ENCODE results near the gene NR4A3.
"Not testable (repeated sequence)": the region's sequence is repeated elsewhere in the genome, so short reads cannot be mapped to it uniquely, and the experiment has no call there.

The NR4A3 gene

GRCh38 chr9:99821396-99822108, at the start of gene NR4A3:
Gene NR4A3 (plus strand): TSS chr9:99821885. CDS start chr9:99828043, 6,158 bp downstream.
- peak; percentile 72 to 78 for DNase-seq (ENCODE audit: low read depth in 2 of 2)

- DNase-seq (ENCODE audit: low read depth in 2 of 2): no peak
These were observed 48.1 kb upstream of the NR4A3 start for GRCh38 chr9:99773468-99774138.

GRCh38 chr9:99778308-99778707, 43.4 kb upstream of the NR4A3 start:
- DNase-seq (ENCODE audit: low read depth in 2 of 2): peak; percentile 5 to 19

- DNase-seq (ENCODE audit: low read depth in 2 of 2): no peak
These were observed 42.8 kb upstream of the NR4A3 start for GRCh38 chr9:99778836-99779235.

GRCh38 chr9:99779277-99779676, 42.4 kb upstream of the NR4A3 start:
- no peak for DNase-seq (ENCODE audit: low read depth in 2 of 2)

- DNase-seq (ENCODE audit: low read depth in 2 of 2): not testable (repeated sequence)
These were observed 39.3 kb upstream of the NR4A3 start for GRCh38 chr9:99782349-99782748.

GRCh38 chr9:99782962-99783718, 38.5 kb upstream of the NR4A3 start:
- no peak for DNase-seq (ENCODE audit: low read depth in 2 of 2)

GRCh38 chr9:99783799-99784198, 37.9 kb upstream of the NR4A3 start:
- DNase-seq (ENCODE audit: low read depth in 2 of 2): no peak

- DNase-seq (ENCODE audit: low read depth in 2 of 2): no peak
These were observed 36.6 kb upstream of the NR4A3 start for GRCh38 chr9:99785010-99785590.

GRCh38 chr9:99787556-99787955, 34.1 kb upstream of the NR4A3 start:
- no peak for DNase-seq (ENCODE audit: low read depth in 2 of 2)

- no peak for DNase-seq (ENCODE audit: low read depth in 2 of 2)
These were observed 28.2 kb upstream of the NR4A3 start for GRCh38 chr9:99793528-99793927.

GRCh38 chr9:99796231-99796630, 25.5 kb upstream of the NR4A3 start:
- DNase-seq (ENCODE audit: low read depth in 2 of 2): no peak

GRCh38 chr9:99801775-99802174, 19.9 kb upstream of the NR4A3 start:
- no peak for DNase-seq (ENCODE audit: low read depth in 2 of 2)

- no peak for DNase-seq (ENCODE audit: low read depth in 2 of 2)
These were observed 18.0 kb upstream of the NR4A3 start for GRCh38 chr9:99803694-99804093.

- peak in 1 of 2 donors; percentile 44 for DNase-seq (ENCODE audit: low read depth in 2 of 2)
These were observed 14.3 kb upstream of the NR4A3 start for GRCh38 chr9:99807276-99807852.

GRCh38 chr9:99807956-99808355, 13.7 kb upstream of the NR4A3 start:
- no peak for DNase-seq (ENCODE audit: low read depth in 2 of 2)

- DNase-seq (ENCODE audit: low read depth in 2 of 2): no peak
These were observed 13.2 kb upstream of the NR4A3 start for GRCh38 chr9:99808454-99808853.

GRCh38 chr9:99809586-99810319, 11.9 kb upstream of the NR4A3 start:
- no peak for DNase-seq (ENCODE audit: low read depth in 2 of 2)

- DNase-seq (ENCODE audit: low read depth in 2 of 2): no peak
These were observed 10.5 kb upstream of the NR4A3 start for GRCh38 chr9:99811172-99811571.

GRCh38 chr9:99811598-99812383, 9.9 kb upstream of the NR4A3 start:
- DNase-seq (ENCODE audit: low read depth in 2 of 2): no peak
